Measurements from ENCODE around the gene PEPD. TPM values are rescaled to one million over a fixed set of nuclear protein-coding genes. Genes with fewer than 3 reads are reported as not detected.
A peak's percentile ranks its signal among the peaks of the same experiment; 100 is the strongest.

PEPD gene
- total and polyA plus RNA-seq, 10 of the 15 experiments (the other 5 are each of a cell fraction or from before 2014, with no cell fraction given) = 1.4 to 52.0 (median 20.2) TPM

DNA sequence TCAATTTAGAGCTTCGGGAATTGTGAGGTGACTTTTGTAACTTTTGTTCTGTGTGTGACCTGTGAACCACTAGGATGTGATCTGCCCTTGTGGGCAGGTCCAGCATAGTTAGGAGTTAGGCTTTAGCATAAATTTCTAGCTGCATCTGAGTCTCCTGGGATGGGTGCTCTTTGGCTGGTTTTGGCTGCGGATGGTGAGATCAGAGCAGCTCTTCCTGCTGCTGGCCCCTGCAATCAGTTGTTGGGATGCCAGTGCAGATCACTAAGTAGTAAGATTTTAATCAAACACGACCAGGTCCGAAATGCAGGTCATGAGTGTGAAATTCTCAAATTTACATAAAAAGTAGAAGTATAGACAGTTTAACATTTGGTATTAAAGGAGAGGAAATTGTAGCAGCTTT, 139.6 kb downstream of the PEPD start (continued):
- TF ChIP-seq SPI1 (IDR thresholded peaks at IDR 0.05; ENCODE audit: borderline replicate concordance, insufficient read depth, low read depth, low read length) = no peak
- no peak for TF ChIP-seq TCF3 (IDR thresholded peaks at IDR 0.05; ENCODE audit: borderline replicate concordance, insufficient read depth, low read depth, low read length)
- TF ChIP-seq WRNIP1 (IDR thresholded peaks at IDR 0.05; ENCODE audit: borderline replicate concordance, low read depth, low read length) = no peak
- TF ChIP-seq ZNF24 (IDR thresholded peaks at IDR 0.05) = no peak
- TF ChIP-seq PAX5 (IDR thresholded peaks at IDR 0.05; ENCODE audit: borderline replicate concordance, low read depth, low read length) = no peak
- no peak for TF ChIP-seq KAT2A (conservative IDR thresholded peaks at IDR 0.05; ENCODE audit: control insufficient read depth, low read depth, low read length)
- no peak for TF ChIP-seq ZNF622 (IDR thresholded peaks at IDR 0.05)
- TF ChIP-seq, protein P1, sequence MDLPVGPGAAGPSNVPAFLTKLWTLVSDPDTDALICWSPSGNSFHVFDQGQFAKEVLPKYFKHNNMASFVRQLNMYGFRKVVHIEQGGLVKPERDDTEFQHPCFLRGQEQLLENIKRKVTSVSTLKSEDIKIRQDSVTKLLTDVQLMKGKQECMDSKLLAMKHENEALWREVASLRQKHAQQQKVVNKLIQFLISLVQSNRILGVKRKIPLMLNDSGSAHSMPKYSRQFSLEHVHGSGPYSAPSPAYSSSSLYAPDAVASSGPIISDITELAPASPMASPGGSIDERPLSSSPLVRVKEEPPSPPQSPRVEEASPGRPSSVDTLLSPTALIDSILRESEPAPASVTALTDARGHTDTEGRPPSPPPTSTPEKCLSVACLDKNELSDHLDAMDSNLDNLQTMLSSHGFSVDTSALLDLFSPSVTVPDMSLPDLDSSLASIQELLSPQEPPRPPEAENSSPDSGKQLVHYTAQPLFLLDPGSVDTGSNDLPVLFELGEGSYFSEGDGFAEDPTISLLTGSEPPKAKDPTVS (IDR thresholded peaks at IDR 0.05; ENCODE audit: low read depth, low read length) = no peak

DNA sequence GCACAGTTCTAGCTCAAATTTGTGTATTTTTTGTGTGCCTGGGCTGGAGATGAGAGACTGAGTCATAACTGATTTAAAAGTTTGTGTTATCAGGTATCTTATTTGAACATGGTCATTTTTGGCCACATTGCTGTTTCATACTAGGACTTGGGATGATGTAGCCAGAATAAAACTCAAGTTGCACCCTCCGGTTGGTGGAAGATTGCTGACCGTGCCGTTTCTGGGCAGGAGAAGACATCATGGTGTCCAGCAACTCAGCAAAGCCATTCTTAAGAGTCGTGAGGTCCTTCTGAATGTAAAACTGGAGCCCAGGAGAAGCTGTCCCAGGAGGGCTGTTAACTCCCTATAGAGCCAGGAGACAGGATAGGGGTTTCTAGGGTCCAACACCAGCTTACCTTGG, 140.5 kb downstream of the PEPD start:
- Histone ChIP-seq H3K27ac (ENCODE audit: control insufficient read depth, insufficient read depth) (no peak overlapping the region), H3K9ac (ENCODE audit: control insufficient read depth, insufficient read depth, low read length) (no peak overlapping the region), H2AFZ (ENCODE audit: control insufficient read depth, low read depth, low read length) (no peak overlapping the region), H3K27me3 (replicated peaks in 1 of 2; ENCODE audit: control insufficient read depth in 2 of 2, insufficient read depth in 2 of 2, low read length in 1 of 2) (no peaks in the 10 kb centered on the region), H3K4me1 (ENCODE audit: control insufficient read depth, insufficient read depth, low read length) (no peaks in the 10 kb centered on the region), H3K4me3 (no peak overlapping the region), H3K4me2 (ENCODE audit: control insufficient read depth, insufficient read depth) (no peak overlapping the region), H3K36me3 (ENCODE audit: control insufficient read depth in 2 of 2, insufficient read depth in 2 of 2, low read length in 1 of 2) (peaks cover 9 to 14% of the 10 kb centered on the region in 2 experiments; a peak in 3 of 4 replicates), H3K79me2 (ENCODE audit: control insufficient read depth, insufficient read depth, low read length) (peaks cover 36% of the 10 kb centered on the region), H4K20me1 (ENCODE audit: control insufficient read depth, insufficient read depth) (peaks cover 10% of the 10 kb centered on the region; the same call in 1 of the 2 replicates), H3K9me3 (replicated peaks; ENCODE audit: control insufficient read depth, insufficient read depth, low read length) (no peaks in the 10 kb centered on the region)
- intact Hi-C loops (cut with micrococcal nuclease; ENCODE audit: unreplicated experiment) (no loop called here), in situ Hi-C loops (cut with MboI) (no loop called here)
- ATAC-seq (no peak), FAIRE-seq (no peak), DNase-seq (ENCODE audit: low read depth, low spot score) (no peak)
- ChIA-PET SMC1A (ENCODE audit: uncharacterized antibody, unreplicated experiment) (interaction anchor here (1.3 kb wide), 1 partner anchor 26 kb away, joined by 3 read pairs; no protein-coding TSS in a partner anchor), RAD21 (ENCODE audit: unreplicated experiment) (interaction anchor here (1.1 kb wide), 1 partner anchor 9 kb away, joined by 3 read pairs; no protein-coding TSS in a partner anchor), POLR2A (interaction anchor here (0.6 to 1.1 kb wide), 2 partner anchors 10 to 100 kb away, joined by 3 to 4 read pairs; no protein-coding TSS in a partner anchor), CTCF (interaction anchor here (0.7 to 3.3 kb wide), 5 partner anchors 26 to 197 kb away, joined by 3 to 6 read pairs (median 3); no protein-coding TSS in a partner anchor)
- WGBS (ENCODE audit: insufficient coverage, insufficient replicate concordance, low lambda C conversion rate, missing lambda C conversion rate) = 100% methylated on average over 4 of the region's 4 CpGs
- BruUV-seq (replicated peaks) = TSS peak; percentile 0
- TF ChIP-seq SREBF2 (IDR thresholded peaks at IDR 0.05; ENCODE audit: low read length) (no peak), WRNIP1 (IDR thresholded peaks at IDR 0.05; ENCODE audit: borderline replicate concordance, low read depth, low read length) (no peak), ESRRA (IDR thresholded peaks at IDR 0.05; ENCODE audit: low read length) (no peak), IRF4 (IDR thresholded peaks at IDR 0.05; ENCODE audit: low read depth, low read length) (no peak), ZNF384 (IDR thresholded peaks at IDR 0.05; ENCODE audit: borderline replicate concordance, low read depth, low read length) (no peak), RAD51 (IDR thresholded peaks at IDR 0.05) (no peak), PAX5 (IDR thresholded peaks at IDR 0.05; ENCODE audit: borderline replicate concordance, low read depth, low read length) (no peak)
- TF ChIP-seq, protein P2, sequence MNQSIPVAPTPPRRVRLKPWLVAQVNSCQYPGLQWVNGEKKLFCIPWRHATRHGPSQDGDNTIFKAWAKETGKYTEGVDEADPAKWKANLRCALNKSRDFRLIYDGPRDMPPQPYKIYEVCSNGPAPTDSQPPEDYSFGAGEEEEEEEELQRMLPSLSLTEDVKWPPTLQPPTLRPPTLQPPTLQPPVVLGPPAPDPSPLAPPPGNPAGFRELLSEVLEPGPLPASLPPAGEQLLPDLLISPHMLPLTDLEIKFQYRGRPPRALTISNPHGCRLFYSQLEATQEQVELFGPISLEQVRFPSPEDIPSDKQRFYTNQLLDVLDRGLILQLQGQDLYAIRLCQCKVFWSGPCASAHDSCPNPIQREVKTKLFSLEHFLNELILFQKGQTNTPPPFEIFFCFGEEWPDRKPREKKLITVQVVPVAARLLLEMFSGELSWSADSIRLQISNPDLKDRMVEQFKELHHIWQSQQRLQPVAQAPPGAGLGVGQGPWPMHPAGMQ (IDR thresholded peaks at IDR 0.05; ENCODE audit: borderline replicate concordance) = no peak
- TF ChIP-seq, protein P1 (IDR thresholded peaks at IDR 0.05; ENCODE audit: low read depth, low read length) = no peak
- TF ChIP-seq, protein P3, sequence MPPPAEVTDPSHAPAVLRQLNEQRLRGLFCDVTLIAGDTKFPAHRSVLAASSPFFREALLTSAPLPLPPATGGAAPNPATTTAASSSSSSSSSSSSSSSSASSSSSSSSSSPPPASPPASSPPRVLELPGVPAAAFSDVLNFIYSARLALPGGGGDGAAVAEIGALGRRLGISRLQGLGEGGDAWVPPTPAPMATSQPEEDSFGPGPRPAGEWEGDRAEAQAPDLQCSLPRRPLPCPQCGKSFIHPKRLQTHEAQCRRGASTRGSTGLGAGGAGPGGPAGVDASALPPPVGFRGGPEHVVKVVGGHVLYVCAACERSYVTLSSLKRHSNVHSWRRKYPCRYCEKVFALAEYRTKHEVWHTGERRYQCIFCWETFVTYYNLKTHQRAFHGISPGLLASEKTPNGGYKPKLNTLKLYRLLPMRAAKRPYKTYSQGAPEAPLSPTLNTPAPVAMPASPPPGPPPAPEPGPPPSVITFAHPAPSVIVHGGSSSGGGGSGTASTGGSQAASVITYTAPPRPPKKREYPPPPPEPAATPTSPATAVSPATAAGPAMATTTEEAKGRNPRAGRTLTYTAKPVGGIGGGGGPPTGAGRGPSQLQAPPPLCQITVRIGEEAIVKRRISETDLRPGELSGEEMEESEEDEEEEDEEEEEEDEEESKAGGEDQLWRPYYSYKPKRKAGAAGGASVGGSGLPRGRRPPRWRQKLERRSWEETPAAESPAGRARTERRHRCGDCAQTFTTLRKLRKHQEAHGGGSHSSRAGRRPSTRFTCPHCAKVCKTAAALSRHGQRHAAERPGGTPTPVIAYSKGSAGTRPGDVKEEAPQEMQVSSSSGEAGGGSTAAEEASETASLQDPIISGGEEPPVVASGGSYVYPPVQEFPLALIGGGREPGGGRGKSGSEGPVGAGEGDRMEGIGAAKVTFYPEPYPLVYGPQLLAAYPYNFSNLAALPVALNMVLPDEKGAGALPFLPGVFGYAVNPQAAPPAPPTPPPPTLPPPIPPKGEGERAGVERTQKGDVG (CRISPR knock-in tag; IDR thresholded peaks at IDR 0.05) = no peak
